ENCODE results near the gene EFHC2. TPM values are rescaled to one million over a fixed set of nuclear protein-coding genes. Genes with fewer than 3 reads are reported as not detected.

The EFHC2 gene
- total RNA-seq = 0.07 TPM in 1 of 2 replicates, not detected in the other

GRCh38 chrX:44343412-44344141 lies at the start of gene EFHC2:
Gene EFHC2 (minus strand): TSS chrX:44343672. CDS start chrX:44343588, 84 bp downstream.

Other genes with a start within 250 kb of the EFHC2 start
- 17.2 and 18.6 TPM in 2 replicates for gene FUNDC1, start 199.2 kb upstream of the EFHC2 start, total RNA-seq